SK-N-SH (cell line): ENCODE measurements around the gene LMO2. TPM values are rescaled to one million over a fixed set of nuclear protein-coding genes. Genes with fewer than 3 reads are reported as not detected.

ENCODE experiments used
- CTCF ChIA-PET: fragments of 300-600, 350-600 bp; formaldehyde crosslinking; extraction: SDS; loops from one replicate; lab custom pipeline; 2021; lab: Yijun Ruan, JAX
- POLR2A ChIA-PET: fragments of 350-600 bp; sonication (Branson Sonifier 250); formaldehyde crosslinking; extraction: SDS; loops from one replicate; lab custom pipeline; 2020; ENCODE audit warnings: antibody characterized with exemption, inconsistent platforms; lab: Yijun Ruan, JAX
- DNase-seq: peaks from one replicate; pipeline ENCODE4 v3.0.0; 2012
- H2AFZ ChIP-seq: fragments of 200-600 bp; sonication (generic); 2 replicates; pipeline ENCODE4 v1.8.1; 2016; ENCODE audit warnings: antibody characterized with exemption, mild to moderate bottlenecking, low read depth
- H3F3A ChIP-seq: fragments of 200-600 bp; sonication (generic); replicated peaks from 2 replicates; pipeline ENCODE3; 2016; ENCODE audit warnings: antibody characterized with exemption, mild to moderate bottlenecking; ENCODE audit not compliant: insufficient read depth
- H3K27ac ChIP-seq, 2 experiments: fragments of 200-500 bp in 1 of 2; fragments of 200-600 bp in 1 of 2; sonication (Bioruptor generic) in 1 of 2; sonication (generic), shearing (Covaris generic) in 1 of 2; 2 replicates each; pipeline versions ENCODE4 v1.5.1 to v1.6.1; 2014 to 2016; ENCODE audit warnings: low read depth in 2 of 2, inconsistent platforms in 1 of 2, low read length in 1 of 2, mild to moderate bottlenecking in 1 of 2, mixed read lengths in 1 of 2
- H3K27me3 ChIP-seq: fragments of 200-600 bp; sonication (generic), shearing (Covaris generic); 2 replicates; pipeline ENCODE4 v1.6.1; 2016; ENCODE audit warnings: mixed run types; ENCODE audit not compliant: insufficient read depth
- H3K36me3 ChIP-seq, 2 experiments: fragments of 200-500 bp in 1 of 2; fragments of 200-600 bp in 1 of 2; sonication (Bioruptor generic) in 1 of 2; sonication (generic) in 1 of 2; replicated peaks in 1 of 2; 2 replicates each; pipeline versions ENCODE3 to v1.5.1; 2014 to 2016; ENCODE audit warnings: low read length in 1 of 2, mild to moderate bottlenecking in 1 of 2; ENCODE audit not compliant: insufficient read depth in 2 of 2, control insufficient read depth in 1 of 2
- H3K4me1 ChIP-seq, 2 experiments: fragments of 200-500 bp in 1 of 2; fragments of 200-600 bp in 1 of 2; sonication (Bioruptor generic) in 1 of 2; sonication (generic), shearing (Covaris generic) in 1 of 2; 2 replicates each; pipeline versions ENCODE4 v1.5.1 to v1.6.1; 2014 to 2016; ENCODE audit warnings: low read depth in 1 of 2, low read length in 1 of 2, mixed run types in 1 of 2; ENCODE audit not compliant: insufficient read depth in 2 of 2, control insufficient read depth in 1 of 2
- H3K4me2 ChIP-seq: fragments of 200-600 bp; sonication (generic), shearing (Covaris generic); 2 replicates; pipeline ENCODE4 v1.6.1; 2017; ENCODE audit warnings: mixed run types
- H3K4me3 ChIP-seq, 2 experiments: fragments of 200-500 bp in 1 of 2; fragments of 200-600 bp in 1 of 2; sonication (Bioruptor generic) in 1 of 2; sonication (generic), shearing (Covaris generic) in 1 of 2; 2 replicates each; pipeline versions ENCODE4 v1.5.1 to v1.8.1; 2014 to 2016; ENCODE audit warnings: low read depth in 2 of 2, inconsistent platforms in 1 of 2, low read length in 1 of 2, mild to moderate bottlenecking in 1 of 2, mixed read lengths in 1 of 2, moderate library complexity in 1 of 2
- H3K79me2 ChIP-seq: fragments of 200-600 bp; sonication (generic); 2 replicates; pipeline ENCODE4 v1.8.1; 2017; ENCODE audit warnings: mild to moderate bottlenecking; ENCODE audit not compliant: insufficient read depth
- H3K9ac ChIP-seq: fragments of 200-600 bp; sonication (generic); 2 replicates; pipeline ENCODE4 v1.6.1; 2017; ENCODE audit warnings: mixed run types
- H3K9me2 ChIP-seq: fragments of 200-600 bp; sonication (generic); 2 replicates; pipeline ENCODE4 v1.6.1; 2017; ENCODE audit warnings: mixed run types
- H3K9me3 ChIP-seq: fragments of 200-600 bp; sonication (generic); 2 replicates; pipeline ENCODE4 v1.6.1; 2017; ENCODE audit warnings: mixed run types, mild to moderate bottlenecking, moderate library complexity
- H4K20me1 ChIP-seq: fragments of 200-600 bp; sonication (generic); 2 replicates; pipeline ENCODE4 v1.6.1; 2017; ENCODE audit warnings: mild to moderate bottlenecking, mixed run types; ENCODE audit not compliant: insufficient read depth
- ELF1 ChIP-seq: IDR thresholded peaks from 2 replicates; pipeline ENCODE4 v1.4.0; 2012
- EP300 ChIP-seq, 2 experiments: IDR thresholded peaks; 2 replicates each; pipeline versions ENCODE4 v1.4.0 to v1.6.1; 2012; ENCODE audit warnings: borderline replicate concordance in 1 of 2, low read depth in 1 of 2, low read length in 1 of 2
- EZH2phosphoT487 ChIP-seq: fragments of 200-600 bp; sonication (generic); IDR thresholded peaks from 2 replicates; pipeline ENCODE4 v1.6.1; 2017; ENCODE audit warnings: low read depth, mixed run types, mild to moderate bottlenecking, antibody characterized with exemption, moderate library complexity, borderline replicate concordance
- FOXJ3 ChIP-seq: sonication (generic); formaldehyde crosslinking; IDR thresholded peaks from 2 replicates; pipeline ENCODE4 v1.5.1; 2020; ENCODE audit warnings: mild to moderate bottlenecking, missing genetic modification reagents
- FOXM1 ChIP-seq: IDR thresholded peaks from 2 replicates; pipeline ENCODE4 v1.4.0; 2012; ENCODE audit warnings: low read depth, mild to moderate bottlenecking
- GABPA ChIP-seq: IDR thresholded peaks from 2 replicates; pipeline ENCODE4 v1.4.0; 2012; ENCODE audit warnings: low read depth, mild to moderate bottlenecking
- NFIC ChIP-seq: IDR thresholded peaks from 2 replicates; pipeline ENCODE4 v1.4.0; 2012; ENCODE audit warnings: borderline replicate concordance
- PBX3 ChIP-seq: IDR thresholded peaks from 2 replicates; pipeline ENCODE4; 2012
- RAD21 ChIP-seq: IDR thresholded peaks from 2 replicates; pipeline ENCODE4 v1.6.1; 2012; ENCODE audit warnings: mild to moderate bottlenecking, low read length
- RCOR1 ChIP-seq: fragments of 150-350 bp; IDR thresholded peaks from 2 replicates; pipeline ENCODE4 v1.6.1; 2017; ENCODE audit warnings: antibody characterized with exemption, low read length
- REST ChIP-seq: IDR thresholded peaks from 2 replicates; pipeline ENCODE4 v1.6.1; 2012; ENCODE audit warnings: mild to moderate bottlenecking, low read depth, low read length, moderate library complexity
- RFX5 ChIP-seq: IDR thresholded peaks from 2 replicates; pipeline ENCODE4 v1.6.1; 2012; ENCODE audit warnings: mild to moderate bottlenecking, improper control_type of control experiment, low read length
- RXRA ChIP-seq: IDR thresholded peaks from 2 replicates; pipeline ENCODE4 v1.4.0; 2012; ENCODE audit warnings: low read depth, mild to moderate bottlenecking, borderline replicate concordance
- TEAD4 ChIP-seq: IDR thresholded peaks from 2 replicates; pipeline ENCODE4 v1.4.0; 2012; ENCODE audit warnings: mild to moderate bottlenecking, borderline replicate concordance; ENCODE audit not compliant: insufficient read depth
- USF1 ChIP-seq: IDR thresholded peaks from 2 replicates; pipeline ENCODE4 v1.4.0; 2012; ENCODE audit warnings: low read depth, borderline replicate concordance
- YY1 ChIP-seq: IDR thresholded peaks from 2 replicates; pipeline ENCODE4 v1.4.0; 2012; ENCODE audit warnings: low read depth, mild to moderate bottlenecking
- ZBTB33 ChIP-seq: IDR thresholded peaks from 2 replicates; pipeline ENCODE4 v1.4.0; 2012; ENCODE audit warnings: low read depth, borderline replicate concordance
- WGBS: methylation state at CpG from one replicate; pipeline ENCODE4 v1.1.6; 2017; ENCODE audit warnings: low lambda C conversion rate; 5-methylcytosine and 5-hydroxymethylcytosine counted together
- polyA plus RNA-seq, 3 experiments: library from polyadenylated mRNA; depleted of rRNA; stranded (reverse); fragments of >200 nt; gene quantifications; 2 replicates each; pipeline ENCODE4 v1.2.3, GENCODE V29; 2012
- TF ChIP-seq, protein P1 (sequence below): fragments of 150-350 bp; IDR thresholded peaks from 2 replicates; pipeline ENCODE4 v1.6.1; 2016; ENCODE audit warnings: mild to moderate bottlenecking, low read depth, low read length

LMO2 gene
- polyA plus RNA-seq, 1 of the 3 experiments (the other 2 are of a cell fraction) = 0.05 TPM

DNA sequence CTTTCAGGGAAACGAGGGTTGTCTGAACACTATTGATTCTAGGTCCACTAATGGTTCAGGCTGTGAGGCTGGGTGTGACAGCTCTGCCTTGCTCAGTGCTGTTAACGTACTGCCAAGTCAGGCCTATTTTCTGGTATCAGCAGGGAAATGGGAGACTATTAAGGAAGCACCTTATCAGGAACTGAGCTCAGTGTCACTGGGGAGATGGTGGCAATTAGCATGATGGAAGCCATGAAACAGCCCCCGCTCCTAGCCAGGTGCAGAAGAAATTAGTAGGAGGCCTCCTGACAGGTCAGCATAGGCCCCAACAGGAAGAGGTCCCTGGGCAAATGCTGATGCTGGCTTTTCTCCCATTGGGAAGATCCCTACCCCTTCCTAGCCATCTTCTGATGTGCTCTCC lies 42.6 kb upstream of the LMO2 start:
- Histone ChIP-seq H3F3A (no peaks in the 10 kb centered on the region), H3K4me3 (no peak overlapping the region), H3K79me2 (no peaks in the 10 kb centered on the region), H3K36me3 (no peaks in the 10 kb centered on the region), H3K9me2 (no peaks in the 10 kb centered on the region), H3K9ac (no peak overlapping the region), H2AFZ (no peak overlapping the region), H4K20me1 (no peaks in the 10 kb centered on the region), H3K27me3 (no peaks in the 10 kb centered on the region), H3K4me1 (peaks cover 0 to 28% of the 10 kb centered on the region in 2 experiments; a peak in 2 of 4 replicates), H3K27ac (no peak overlapping the region), H3K9me3 (peaks cover 6% of the 10 kb centered on the region; the same call in 1 of the 2 replicates), H3K4me2 (no peak overlapping the region)
- WGBS = 44% methylated on average over 3 of the region's 3 CpGs
- ChIA-PET POLR2A (no interaction called here), CTCF (interaction anchor here (1.3 to 1.7 kb wide), 5 partner anchors 21 to 66 kb away, joined by 3 to 5 read pairs (median 3); no protein-coding TSS in a partner anchor)
- DNase-seq = no peak
- TF ChIP-seq EP300 (IDR thresholded peaks at IDR 0.05; ENCODE audit: borderline replicate concordance in 1 of 2, low read depth in 1 of 2, low read length in 1 of 2) (no peak), FOXJ3 (CRISPR knock-in tag) (no peak), FOXM1 (no peak), GABPA (no peak), RXRA (no peak), NFIC (no peak), RFX5 (no peak), RCOR1 (no peak), TEAD4 (no peak), YY1 (no peak), USF1 (no peak), ZBTB33 (no peak), REST (no peak), EZH2phosphoT487 (no peak), ELF1 (no peak), RAD21 (no peak), PBX3 (no peak)
- TF ChIP-seq, protein P1, sequence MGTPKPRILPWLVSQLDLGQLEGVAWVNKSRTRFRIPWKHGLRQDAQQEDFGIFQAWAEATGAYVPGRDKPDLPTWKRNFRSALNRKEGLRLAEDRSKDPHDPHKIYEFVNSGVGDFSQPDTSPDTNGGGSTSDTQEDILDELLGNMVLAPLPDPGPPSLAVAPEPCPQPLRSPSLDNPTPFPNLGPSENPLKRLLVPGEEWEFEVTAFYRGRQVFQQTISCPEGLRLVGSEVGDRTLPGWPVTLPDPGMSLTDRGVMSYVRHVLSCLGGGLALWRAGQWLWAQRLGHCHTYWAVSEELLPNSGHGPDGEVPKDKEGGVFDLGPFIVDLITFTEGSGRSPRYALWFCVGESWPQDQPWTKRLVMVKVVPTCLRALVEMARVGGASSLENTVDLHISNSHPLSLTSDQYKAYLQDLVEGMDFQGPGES = no peak
